Keratinocyte (primary cell): ENCODE data around the gene KIF5A. TPM values are rescaled to one million over a fixed set of nuclear protein-coding genes. Genes with fewer than 3 reads are reported as not detected.

Experiments used
- DNase-seq: peaks from one replicate; pipeline ENCODE4 v3.0.0-alpha.2; 2011; ENCODE audit warnings: low read depth, missing footprints, low spot score
- FAIRE-seq: peaks from 2 replicates; lab custom pipeline; 2011; peaks lifted over from hg19 to GRCh38; lab: Jason Lieb, UNC
- H2AFZ ChIP-seq: 2 replicates; pipeline ENCODE4 v1.6.0; 2012; ENCODE audit warnings: low read length, control low read depth, inconsistent platforms; ENCODE audit not compliant: control insufficient read depth
- H3K27ac ChIP-seq: 2 replicates; pipeline ENCODE4 v1.5.1; 2011; ENCODE audit warnings: low read length; ENCODE audit not compliant: control insufficient read depth, insufficient read depth
- H3K27me3 ChIP-seq: 3 replicates; pipeline ENCODE4 v1.6.0; 2011; ENCODE audit warnings: low read length; ENCODE audit not compliant: control insufficient read depth, insufficient read depth; ENCODE audit errors: extremely low read depth
- H3K36me3 ChIP-seq, 2 experiments: 2 replicates in 1 of 2; 3 replicates in 1 of 2; pipeline ENCODE4 v1.5.1; 2011; ENCODE audit warnings: low read length in 2 of 2, mild to moderate bottlenecking in 1 of 2; ENCODE audit not compliant: control insufficient read depth in 2 of 2, insufficient read depth in 2 of 2; ENCODE audit errors: extremely low read depth in 1 of 2
- H3K4me1 ChIP-seq: 3 replicates; pipeline ENCODE4 v1.5.1; 2011; ENCODE audit warnings: low read length; ENCODE audit not compliant: control insufficient read depth, insufficient read depth; ENCODE audit errors: extremely low read depth
- H3K4me2 ChIP-seq: 3 replicates; pipeline ENCODE4 v1.6.0; 2011; ENCODE audit warnings: low read depth, low read length; ENCODE audit not compliant: control insufficient read depth, insufficient read depth; ENCODE audit errors: extremely low read depth
- H3K4me3 ChIP-seq, 3 experiments: fragments of 200-600 bp in 1 of 3; sonication (generic) in 1 of 3; 2 replicates in 2 of 3; 3 replicates in 1 of 3; pipeline ENCODE4 v1.5.1; 2011 to 2016; ENCODE audit warnings: low read length in 3 of 3, mild to moderate bottlenecking in 3 of 3, control low read depth in 2 of 3, inconsistent platforms in 1 of 3, low read depth in 1 of 3, mixed read lengths in 1 of 3, mixed run types in 1 of 3, moderate library complexity in 1 of 3; ENCODE audit not compliant: control insufficient read depth in 2 of 3, insufficient read depth in 2 of 3; ENCODE audit errors: extremely low read depth in 1 of 3
- H3K79me2 ChIP-seq: 2 replicates; pipeline ENCODE4 v1.6.0; 2012; ENCODE audit warnings: low read length; ENCODE audit not compliant: control insufficient read depth, insufficient read depth
- H3K9ac ChIP-seq: 3 replicates; pipeline ENCODE4 v1.6.0; 2011; ENCODE audit warnings: low read length; ENCODE audit not compliant: control insufficient read depth, insufficient read depth; ENCODE audit errors: extremely low read depth
- H3K9me1 ChIP-seq: 3 replicates; pipeline ENCODE4 v1.6.0; 2011; ENCODE audit warnings: low read length; ENCODE audit not compliant: control insufficient read depth, insufficient read depth; ENCODE audit errors: extremely low read depth
- H3K9me3 ChIP-seq: 2 replicates; pipeline ENCODE4 v1.5.1; 2012; ENCODE audit warnings: low read depth, low read length; ENCODE audit not compliant: control insufficient read depth
- H4K20me1 ChIP-seq: 3 replicates; pipeline ENCODE4 v1.6.0; 2011; ENCODE audit warnings: low read length; ENCODE audit not compliant: control insufficient read depth, insufficient read depth; ENCODE audit errors: extremely low read depth
- CTCF ChIP-seq, 3 experiments: IDR thresholded peaks in 1 of 3; conservative IDR thresholded peaks in 1 of 3; optimal IDR thresholded peaks in 1 of 3; 2 replicates in 2 of 3; 3 replicates in 1 of 3; pipeline versions ENCODE3 to v1.5.1; 2011; ENCODE audit warnings: low read length in 3 of 3, mild to moderate bottlenecking in 3 of 3, moderate library complexity in 2 of 3, control low read depth in 1 of 3, inconsistent platforms in 1 of 3; ENCODE audit not compliant: insufficient read depth in 2 of 3; ENCODE audit errors: extremely low read depth in 1 of 3
- EZH2 ChIP-seq: IDR thresholded peaks from one replicate; pipeline ENCODE4 v1.6.1; 2012; ENCODE audit warnings: inconsistent platforms, mild to moderate bottlenecking, low read length, moderate library complexity
- dilution Hi-C: fragments of 300-500 bp; cut with MboI; formaldehyde crosslinking; loops from one replicate; pipeline ENCODE4 v1.7.0; 2020; ENCODE audit warnings: low sequenced_read_pairs; ENCODE audit not compliant: extremely low pct_ligation_motif_present
- polyA plus RNA-seq, 5 experiments: library from polyadenylated mRNA; depleted of rRNA in 3 of 5; stranded (reverse) in 3 of 5; stranded (forward) in 1 of 5; unstranded in 1 of 5; fragments of >200 nt; gene quantifications; 1 replicate in 1 of 5; 2 replicates in 3 of 5; 3 replicates in 1 of 5; pipeline versions ENCODE4 v1.2.1 to v1.2.3, GENCODE V29; 2011 to 2012; ENCODE audit warnings: missing spikeins in 2 of 5, low read depth in 1 of 5, low replicate concordance in 1 of 5

The KIF5A gene
- polyA plus RNA-seq, 1 donor (not counting 4 experiments of a cell fraction or from before 2014, with no cell fraction given) = 0.05 TPM

- peak overlapping the region; percentile 46 for H3K9ac ChIP-seq
- FAIRE-seq (no peak), DNase-seq (no peak)
Observed at GRCh38 chr12:57521525-57522010, 28.3 kb upstream of the KIF5A start.

GRCh38 chr12:57522011-57522886 lies 27.6 kb upstream of the KIF5A start, which contains the start of gene MBD6:
Gene MBD6 (plus strand): TSS chr12:57522824. CDS start chr12:57524304, 1,480 bp downstream.
- peak within 1 kb of the TSS; percentile 93 for H3K4me2 ChIP-seq
- peaks cover 2% of the 10 kb centered on the region for H3K9me1 ChIP-seq
- dilution Hi-C loops = no loop called here
- no peaks in the 10 kb centered on the region for H3K9me3 ChIP-seq
- peak within 1 kb of the TSS; percentile 84 for H3K9ac ChIP-seq
- peaks cover 45% of the 10 kb centered on the region for H3K79me2 ChIP-seq
- peak within 1 kb of the TSS; percentile 75 to 90 (median 80) for H3K4me3 ChIP-seq
- no peak within 1 kb of the TSS for H2AFZ ChIP-seq
- peaks cover 34% of the 10 kb centered on the region for H3K4me1 ChIP-seq
- peaks cover 25 to 40% of the 10 kb centered on the region in 2 experiments for H3K36me3 ChIP-seq
- TF ChIP-seq EZH2 (no peak), CTCF (optimal IDR thresholded peaks at IDR 0.05 in 1 of 3, IDR thresholded peaks at IDR 0.05 in 1 of 3, conservative IDR thresholded peaks at IDR 0.05 in 1 of 3; ENCODE audit: extremely low read depth in 1 of 3, insufficient read depth in 2 of 3, low read length in 3 of 3) (no peak)
- FAIRE-seq (peak; percentile 63), DNase-seq (peak; percentile 99)
- H3K27me3 ChIP-seq = no peaks in the 10 kb centered on the region
- H4K20me1 ChIP-seq = peaks cover 17% of the 10 kb centered on the region
- H3K27ac ChIP-seq = peak within 1 kb of the TSS; percentile 92

More at GRCh38 chr12:57521525-57522010, 28.3 kb upstream of the KIF5A start:
- H4K20me1 ChIP-seq = peaks cover 17% of the 10 kb centered on the region
- peak overlapping the region; percentile 69 for H3K4me2 ChIP-seq
- no peaks in the 10 kb centered on the region for H3K27me3 ChIP-seq
- peaks cover 36% of the 10 kb centered on the region for H3K4me1 ChIP-seq
- H3K79me2 ChIP-seq = peaks cover 45% of the 10 kb centered on the region
- no peak overlapping the region for H2AFZ ChIP-seq
- H3K9me1 ChIP-seq = peaks cover 2% of the 10 kb centered on the region
- peaks cover 27 to 40% of the 10 kb centered on the region in 2 experiments for H3K36me3 ChIP-seq
- no peaks in the 10 kb centered on the region for H3K9me3 ChIP-seq
- H3K4me3 ChIP-seq = peak overlapping the region in 1 of 3 experiments; percentile 12
- peak overlapping the region; percentile 92 for H3K27ac ChIP-seq
- TF ChIP-seq EZH2 = no peak
- dilution Hi-C loops = no loop called here
